Right hindlimb (tissue), 1 donor: ENCODE measurements around the gene CD46.

Experiments used
- DNase-seq: peaks from one replicate; pipeline ENCODE4 v3.0.0-alpha.2; 2018

Gene CD46

DNA sequence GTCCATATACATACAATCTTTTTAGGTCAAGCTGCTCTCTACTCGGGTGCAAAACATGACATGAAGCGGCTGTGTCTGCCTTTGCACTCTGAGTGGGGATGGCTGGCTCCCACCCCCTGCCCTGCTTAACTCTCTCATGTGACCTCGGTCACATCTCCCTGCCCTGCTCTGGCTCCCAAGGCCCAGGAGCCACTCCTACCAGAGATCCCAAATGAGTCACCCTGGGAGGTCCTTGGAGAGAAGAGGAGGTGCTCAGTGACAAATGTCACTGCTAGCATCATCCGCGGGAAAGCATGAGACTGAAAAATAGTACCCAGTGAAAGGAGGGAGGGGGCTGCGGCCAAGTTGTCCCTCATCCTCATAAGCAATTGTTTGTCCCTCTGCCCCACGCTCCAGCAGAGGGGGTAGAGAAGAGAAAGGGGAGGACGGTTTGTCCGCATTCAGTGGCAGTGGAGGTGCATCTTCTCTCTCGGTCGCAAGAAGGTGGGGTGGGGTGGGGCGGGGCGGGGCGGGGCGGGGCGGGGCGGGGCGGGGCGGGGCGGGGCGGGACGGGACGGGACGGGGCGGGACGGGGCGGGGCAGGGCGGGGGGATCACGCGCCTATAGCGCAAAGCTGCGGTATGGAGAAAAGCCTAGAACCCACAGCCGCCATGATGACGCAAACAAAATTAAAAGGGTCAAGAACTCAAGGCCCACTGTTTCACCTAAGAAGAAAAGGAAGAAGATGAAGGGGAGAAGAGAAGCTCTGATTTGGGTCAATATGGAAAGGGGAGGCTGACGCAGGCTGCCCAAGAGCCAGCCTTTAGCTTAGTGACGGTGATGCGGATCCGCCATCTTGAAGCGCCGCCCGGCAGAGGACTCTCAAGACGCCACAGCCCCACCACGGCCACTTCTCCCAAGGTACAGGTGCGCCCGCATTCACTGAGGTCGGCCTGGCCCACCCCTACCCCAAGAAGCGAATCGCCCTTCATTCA is 66.2 kb downstream of the CD46 start:
- DNase-seq, result no peak

GRCh38 chr1:207818971-207819451 is 67.2 kb downstream of the CD46 start:
- DNase-seq, result no peak

DNA sequence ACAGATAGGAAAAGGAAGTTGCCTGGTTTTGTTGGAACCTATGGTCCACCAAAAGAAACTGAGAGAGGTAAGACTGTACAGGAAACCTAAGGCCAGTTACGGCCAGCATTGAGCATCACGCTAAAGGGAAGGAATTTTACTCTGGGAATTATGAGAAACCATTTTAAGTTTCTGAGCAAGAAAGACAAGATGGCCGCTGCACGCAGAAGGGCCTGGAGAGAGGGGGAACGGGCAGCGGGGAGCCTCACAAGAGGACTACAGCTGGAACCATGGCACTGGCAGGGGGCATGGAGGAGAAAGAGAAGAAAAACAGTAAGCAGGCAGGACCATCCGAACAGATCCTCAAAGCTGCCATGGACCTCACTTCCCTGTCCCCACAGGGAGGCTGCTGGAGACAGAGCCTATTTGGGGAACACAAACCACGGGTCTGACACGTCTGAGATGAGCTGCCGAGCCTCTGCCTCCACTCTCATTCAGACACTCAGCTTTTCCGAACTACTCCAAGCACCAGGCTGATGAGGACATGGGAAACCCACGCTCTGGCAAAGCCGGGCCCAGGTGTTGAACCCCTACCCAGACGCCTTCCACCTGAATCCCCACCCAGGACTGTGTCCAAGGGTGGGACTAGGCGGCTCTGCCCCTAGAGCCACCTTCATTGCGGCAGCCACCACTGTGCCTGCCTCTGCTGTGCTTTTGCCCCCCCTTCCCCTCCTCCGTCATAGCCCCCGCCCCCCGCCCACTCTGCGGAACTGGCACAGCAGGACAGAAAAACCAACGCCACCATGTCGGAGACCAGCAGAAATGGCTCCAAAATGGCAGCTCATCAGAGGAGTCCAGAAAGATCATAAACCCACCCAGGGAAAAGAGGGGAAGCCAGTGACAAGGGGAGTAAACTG is 69.0 kb downstream of the CD46 start:
- DNase-seq, result no peak

DNA sequence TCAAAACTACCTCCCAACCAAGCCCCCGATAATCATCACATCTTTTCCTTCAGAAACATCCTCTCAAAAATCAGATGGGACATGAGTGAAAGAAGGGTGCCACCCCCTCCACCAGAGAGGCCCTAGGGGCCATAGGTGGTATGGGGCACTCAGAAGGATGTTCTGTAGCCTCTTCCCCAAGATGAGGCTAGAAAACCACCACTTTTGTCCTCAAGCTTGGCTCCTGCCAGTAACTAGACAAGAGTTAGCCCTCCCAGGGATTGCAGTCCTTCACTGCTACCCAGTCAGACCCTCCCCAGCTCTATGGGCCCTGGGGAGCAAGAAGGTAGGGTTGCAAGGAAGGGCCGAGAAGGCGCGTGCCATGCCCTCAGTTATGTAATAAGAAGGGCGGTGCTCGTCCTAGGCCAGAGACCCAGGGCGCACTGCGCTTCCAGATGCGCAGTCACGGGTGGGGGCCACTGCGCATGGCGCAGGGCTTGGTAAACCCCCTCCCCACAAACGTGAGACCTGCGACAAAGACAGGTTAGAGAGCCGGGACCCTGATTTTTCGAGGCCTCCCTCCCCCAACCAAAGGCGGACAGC is 69.7 kb downstream of the CD46 start:
- DNase-seq, result no peak

DNA sequence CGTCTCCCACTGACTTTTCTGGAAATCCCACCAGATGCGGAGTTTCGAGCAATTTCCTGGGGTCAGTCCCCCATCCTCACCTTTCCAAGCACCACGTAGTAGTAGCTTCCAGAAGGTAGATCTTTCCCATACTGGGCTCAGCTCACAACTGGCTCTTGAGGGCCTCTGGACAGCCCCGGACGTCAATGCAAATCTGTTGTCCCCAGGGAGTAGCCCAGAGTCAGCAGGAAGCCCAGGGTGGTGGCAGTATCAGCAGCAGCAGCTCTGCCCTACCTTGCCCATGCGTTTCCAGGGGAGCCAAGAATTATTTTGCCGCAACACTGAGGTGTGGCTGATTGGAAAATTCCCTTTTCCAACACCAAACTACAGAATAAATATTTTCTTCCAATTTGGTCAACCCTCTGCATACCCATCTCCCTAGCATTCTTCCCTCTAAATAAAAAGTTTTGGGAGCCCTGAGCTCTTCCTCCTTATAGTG is 70.3 kb downstream of the CD46 start:
- DNase-seq, result no peak

GRCh38 chr1:207822602-207823451 is 71.0 kb downstream of the CD46 start:
- DNase-seq, result no peak

DNA sequence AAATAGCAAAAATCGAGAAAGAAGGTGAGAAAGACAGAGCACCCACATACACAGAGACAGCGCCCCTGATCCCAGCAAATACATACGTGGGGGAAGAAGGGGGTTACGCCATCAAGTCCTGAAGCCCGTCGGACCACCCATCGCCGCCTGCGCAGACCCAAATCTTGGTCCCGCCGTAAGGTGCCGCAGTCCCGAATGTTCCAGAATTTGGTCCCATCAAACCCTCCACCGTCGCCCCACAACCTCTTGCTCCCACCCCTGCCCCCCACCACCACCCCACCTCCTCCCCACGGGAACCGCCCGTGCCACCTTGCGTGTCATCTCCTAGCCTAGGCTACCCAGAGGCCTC is 71.7 kb downstream of the CD46 start:
- DNase-seq, result no peak

- DNase-seq, result peak; percentile 65
Measured at GRCh38 chr1:207823880-207824566, 72.2 kb downstream of the CD46 start.

DNA sequence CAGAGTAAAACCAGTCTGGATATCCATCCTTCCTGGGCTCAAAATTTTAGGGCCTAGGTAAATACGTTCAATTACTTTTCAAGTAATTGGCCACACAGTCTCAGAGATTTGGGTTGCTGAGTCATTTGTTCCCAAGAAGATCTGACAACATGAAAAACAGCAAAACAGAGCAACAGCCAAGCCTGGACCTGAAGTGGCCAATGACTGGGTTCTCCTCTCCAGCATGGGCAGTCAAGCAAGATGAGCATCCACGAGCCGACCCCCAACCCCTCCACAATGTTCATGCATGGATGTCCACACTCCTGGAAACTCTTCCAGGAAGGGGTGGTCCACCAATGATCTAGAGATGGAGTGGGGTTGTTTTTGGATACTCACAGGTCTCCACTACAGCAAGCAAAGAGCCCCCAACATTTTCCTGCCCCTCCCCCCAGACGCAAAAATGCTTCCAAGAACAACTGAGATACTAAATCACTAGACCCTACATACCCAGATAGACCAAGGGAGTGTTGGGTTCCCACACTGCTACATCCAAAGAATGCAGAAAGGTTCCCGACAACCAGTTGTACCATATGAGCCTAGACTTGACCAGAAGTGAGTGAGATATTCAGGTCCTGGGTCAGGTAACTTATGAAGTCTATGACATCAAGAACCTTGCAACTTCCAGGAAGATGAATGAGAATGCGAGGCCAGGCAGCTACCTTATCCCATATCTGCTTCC is 73.0 kb downstream of the CD46 start:
- no peak for DNase-seq

- DNase-seq, result no peak
Measured at GRCh38 chr1:207825409-207825695, 73.5 kb downstream of the CD46 start.

DNA sequence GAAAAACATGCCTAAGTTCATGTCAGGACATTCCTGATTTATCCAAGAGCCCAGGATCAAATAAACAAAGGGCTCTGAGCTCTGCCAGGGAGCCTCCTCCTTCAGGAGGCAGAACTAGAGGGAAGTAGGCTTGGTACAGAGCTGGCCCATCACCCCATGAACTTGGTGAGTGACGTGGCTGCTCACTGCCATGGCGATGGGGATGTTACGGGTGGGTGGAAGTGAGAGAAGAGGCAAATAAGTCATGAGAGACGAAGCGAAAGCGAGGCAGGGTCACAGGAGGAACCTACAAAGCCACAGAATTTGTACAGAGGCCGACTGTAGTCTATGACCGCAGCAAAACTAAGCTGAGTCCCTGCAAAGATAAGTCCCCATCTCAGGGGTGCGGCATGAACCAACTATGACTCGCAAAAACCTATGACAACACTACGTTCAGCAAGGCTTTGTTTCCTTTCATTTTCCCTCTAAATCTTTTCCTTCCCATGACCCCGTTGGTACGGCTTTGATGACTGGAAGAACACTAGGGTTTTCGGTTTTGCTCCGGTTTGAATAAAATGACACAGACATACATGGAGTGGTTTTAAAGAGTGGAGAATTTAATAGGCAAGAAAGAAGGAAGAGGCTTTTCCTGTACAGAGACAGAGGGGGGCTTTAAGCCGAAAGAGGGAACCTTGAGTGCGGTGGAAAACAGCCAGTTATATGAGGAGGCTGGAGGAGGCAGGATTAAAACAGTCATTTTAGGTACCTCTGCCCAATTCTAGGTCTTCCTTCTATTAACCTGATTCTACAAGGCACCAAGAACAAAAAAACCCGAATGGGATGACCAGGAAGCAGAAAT is 74.1 kb downstream of the CD46 start:
- no peak for DNase-seq

DNA sequence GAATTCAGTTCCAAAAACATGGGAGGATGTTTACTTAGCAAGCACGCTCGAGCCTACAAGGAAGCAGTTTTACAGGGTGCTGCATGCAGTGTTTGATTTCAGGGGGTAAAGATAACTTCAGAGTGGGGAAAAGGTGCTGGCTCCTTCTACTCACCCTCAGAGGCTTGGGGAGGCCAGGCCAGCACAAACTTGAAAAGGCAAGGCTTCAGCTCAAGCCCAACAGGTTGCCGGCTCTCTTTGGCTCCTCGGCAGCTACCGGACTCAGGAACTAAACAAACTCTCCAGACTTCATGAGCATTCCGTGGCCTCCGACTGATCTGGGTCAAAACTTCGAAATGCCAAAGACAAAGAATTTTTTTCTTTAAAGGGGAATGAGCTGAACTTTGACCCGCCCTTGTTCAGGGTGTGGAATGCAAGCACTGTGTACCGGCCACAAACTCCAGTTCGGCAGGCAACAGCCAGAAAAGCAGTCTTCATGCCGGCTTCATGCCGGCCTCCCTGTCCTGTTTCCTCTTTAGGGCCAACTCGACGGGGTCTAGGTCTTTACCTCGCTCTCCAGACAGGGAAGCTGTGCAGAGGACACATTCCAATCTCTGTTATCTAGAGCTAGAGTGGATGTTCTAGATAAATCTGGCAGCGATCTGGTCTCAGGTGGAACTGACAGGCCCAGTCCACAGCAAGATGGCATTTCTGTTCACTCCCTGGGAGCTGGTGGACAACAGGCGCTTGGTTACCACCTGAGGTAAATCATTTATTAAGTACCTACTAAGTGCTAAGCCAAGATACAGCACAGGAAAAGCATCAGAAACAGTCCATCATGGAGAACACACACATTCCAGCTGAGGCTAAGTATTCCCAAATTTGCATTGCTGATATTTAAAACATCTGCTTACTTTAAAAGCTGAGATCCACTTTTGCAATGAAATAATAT is 75.0 kb downstream of the CD46 start:
- DNase-seq, result no peak

GRCh38 chr1:207827488-207827830 is 75.6 kb downstream of the CD46 start:
- no peak for DNase-seq

DNA sequence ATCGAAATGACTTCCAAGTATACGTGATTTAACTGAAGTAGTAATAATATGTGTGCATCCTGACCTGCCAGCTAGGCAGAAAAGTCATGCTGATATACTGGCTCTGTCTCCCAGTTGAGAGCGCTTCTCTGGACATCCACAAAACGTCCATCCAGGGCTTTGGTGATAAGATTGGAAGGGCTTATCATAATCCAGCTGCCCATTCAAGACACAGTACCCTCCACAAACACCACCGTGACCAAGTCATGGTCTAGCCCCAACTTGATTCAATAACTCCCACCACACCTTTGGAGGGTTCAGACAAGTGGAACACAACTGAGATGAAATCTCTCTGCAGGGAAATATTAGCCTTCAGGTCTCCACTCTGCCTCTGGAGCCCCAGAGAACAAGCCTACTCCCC is 76.2 kb downstream of the CD46 start:
- DNase-seq, result no peak

DNA sequence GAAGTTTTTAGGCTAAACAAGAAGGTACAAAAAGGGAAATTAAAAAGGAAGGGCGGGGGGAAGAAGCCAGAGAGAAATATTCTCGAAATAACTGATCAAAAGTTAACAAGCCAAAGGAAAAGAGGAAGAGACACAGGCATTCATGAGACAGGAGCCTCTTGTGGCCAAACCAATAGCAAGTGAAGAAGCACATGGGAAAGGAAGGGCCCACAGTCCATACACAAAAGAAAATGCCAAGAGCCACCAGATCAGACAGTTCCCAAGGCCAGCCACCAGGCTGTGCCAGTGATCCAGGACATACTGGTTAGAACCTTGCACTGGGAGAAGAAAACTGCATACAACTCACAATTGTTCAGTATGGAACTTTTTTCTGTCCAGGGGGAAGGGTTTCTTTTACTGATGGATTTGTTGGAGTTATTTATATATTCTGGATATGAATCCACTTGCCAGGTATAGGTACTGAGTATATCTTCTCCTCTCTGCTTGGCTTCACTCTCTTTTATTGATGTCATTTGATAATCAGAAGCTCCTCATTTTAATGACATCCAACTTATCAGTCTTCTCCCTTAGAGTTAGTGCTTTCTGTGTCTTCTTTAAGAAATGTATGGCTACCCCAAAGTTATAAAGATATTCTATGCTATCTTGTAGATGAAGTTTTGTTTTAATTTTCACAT is 76.8 kb downstream of the CD46 start:
- DNase-seq, result peak; percentile 68

DNA sequence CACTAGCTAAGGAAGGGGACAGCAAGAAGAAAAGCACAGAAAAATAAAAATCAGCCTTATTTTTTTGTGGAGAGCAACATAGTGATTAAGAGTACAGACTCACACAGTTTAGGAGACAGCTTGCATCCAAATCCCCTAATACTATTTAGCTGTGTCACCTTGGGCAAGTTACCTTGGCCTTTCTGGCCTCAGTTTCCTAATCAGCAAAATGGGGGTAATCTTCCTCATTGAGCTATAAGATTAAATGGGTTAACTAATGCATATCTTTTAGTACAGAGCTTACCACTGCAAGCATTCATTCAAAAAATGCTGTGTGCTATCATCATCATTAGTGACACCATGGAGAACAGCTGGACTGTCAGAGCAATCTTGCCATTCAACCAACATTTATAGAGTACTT is 77.7 kb downstream of the CD46 start:
- no peak for DNase-seq

GRCh38 chr1:207830788-207831187 is 78.9 kb downstream of the CD46 start:
- DNase-seq, result no peak

GRCh38 chr1:207831517-207832327 is 79.9 kb downstream of the CD46 start:
- no peak for DNase-seq
